Medulla oblongata (tissue), 1 donor: ENCODE measurements around the gene OAF.
"Not testable (repeated sequence)": the region's sequence is repeated elsewhere in the genome, so short reads cannot be mapped to it uniquely, and the experiment has no call there.

Source experiments
- DNase-seq: peaks from one replicate; pipeline ENCODE4 v3.0.0-alpha.2; 2015; ENCODE audit errors: extremely low spot score

Gene OAF

GRCh38 chr11:120210626-120211521 is at the start of gene OAF:
OAF (plus strand) TSS chr11:120211032; CDS start chr11:120211280, 248 bp downstream.
- DNase-seq = peak; percentile 71

GRCh38 chr11:120167659-120168058 is 43.2 kb upstream of the OAF start:
- no peak for DNase-seq

GRCh38 chr11:120168108-120168959 is 42.5 kb upstream of the OAF start:
- DNase-seq = no peak

GRCh38 chr11:120168960-120169681 is 41.7 kb upstream of the OAF start:
- DNase-seq = peak; percentile 69

- no peak for DNase-seq
Observed at GRCh38 chr11:120169981-120170698, 40.7 kb upstream of the OAF start.

- DNase-seq = no peak
Observed at GRCh38 chr11:120170741-120171261, 40.0 kb upstream of the OAF start.

GRCh38 chr11:120172054-120172911 is 38.5 kb upstream of the OAF start:
- DNase-seq = peak; percentile 73

- DNase-seq = no peak
Observed at GRCh38 chr11:120173019-120173705, 37.7 kb upstream of the OAF start.

- DNase-seq = no peak
Observed at GRCh38 chr11:120173807-120174206, 37.0 kb upstream of the OAF start.

GRCh38 chr11:120174866-120175265 is 36.0 kb upstream of the OAF start:
- DNase-seq = no peak

GRCh38 chr11:120178561-120179056 is 32.2 kb upstream of the OAF start:
- DNase-seq = no peak

GRCh38 chr11:120179057-120179672 is 31.7 kb upstream of the OAF start:
- DNase-seq = no peak

GRCh38 chr11:120180063-120180462 is 30.8 kb upstream of the OAF start:
- not testable (repeated sequence) for DNase-seq

- DNase-seq = peak; percentile 30
Observed at GRCh38 chr11:120180551-120181232, 30.1 kb upstream of the OAF start.

- DNase-seq = no peak
Observed at GRCh38 chr11:120181376-120181975, 29.4 kb upstream of the OAF start.

- no peak for DNase-seq
Observed at GRCh38 chr11:120182372-120182771, 28.5 kb upstream of the OAF start.

GRCh38 chr11:120182790-120183491 is 27.9 kb upstream of the OAF start:
- no peak for DNase-seq
